NCI-H2196 (cell line): ENCODE results near the gene TMEM178B.
"Not testable (repeated sequence)": the region's sequence is repeated elsewhere in the genome, so short reads cannot be mapped to it uniquely, and the experiment has no call there.

ENCODE experiments used
- DNase-seq: peaks from one replicate; lab custom pipeline; 2025; ENCODE audit not compliant: unreplicated experiment; lab: John Stamatoyannopoulos, UW

The TMEM178B gene

DNA sequence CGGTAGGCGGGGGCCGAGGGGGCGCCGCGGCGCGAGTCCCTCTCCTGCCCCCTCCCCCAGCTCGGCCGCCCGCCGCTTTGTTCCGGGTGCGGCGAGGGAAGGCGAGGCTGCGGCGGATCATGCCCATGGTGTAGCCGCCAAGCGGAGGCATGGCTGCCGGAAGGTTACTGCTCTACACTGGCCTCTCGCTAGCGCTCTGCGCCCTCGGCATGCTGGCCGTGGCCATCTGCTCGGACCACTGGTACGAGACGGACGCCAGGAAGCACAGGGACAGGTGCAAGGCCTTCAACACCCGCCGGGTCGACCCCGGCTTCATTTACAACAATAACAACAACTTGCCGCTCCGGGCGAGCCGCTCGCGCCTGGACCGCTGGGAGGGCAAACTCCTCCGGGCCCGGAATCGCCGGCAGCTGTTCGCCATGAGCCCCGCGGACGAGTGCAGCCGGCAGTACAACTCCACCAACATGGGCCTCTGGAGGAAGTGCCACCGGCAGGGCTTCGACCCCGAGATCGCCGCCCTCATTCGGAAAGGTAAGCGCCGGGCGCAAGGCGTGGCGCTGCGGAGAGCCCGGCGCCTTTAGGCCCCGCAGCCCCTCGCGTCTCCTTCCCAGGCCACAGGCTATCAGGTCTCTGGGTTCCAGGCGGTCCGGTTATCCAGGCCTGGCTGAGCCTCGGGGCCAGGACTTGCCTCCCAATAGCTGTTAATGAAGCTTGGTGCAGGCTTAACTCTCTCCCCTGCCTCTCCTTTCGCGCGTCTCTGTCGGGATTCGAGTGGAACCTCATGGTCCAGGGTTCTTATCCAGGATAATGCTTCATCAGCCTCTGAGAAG lies 513 bp downstream of the TMEM178B start:
- peak; percentile 16 for DNase-seq

DNA sequence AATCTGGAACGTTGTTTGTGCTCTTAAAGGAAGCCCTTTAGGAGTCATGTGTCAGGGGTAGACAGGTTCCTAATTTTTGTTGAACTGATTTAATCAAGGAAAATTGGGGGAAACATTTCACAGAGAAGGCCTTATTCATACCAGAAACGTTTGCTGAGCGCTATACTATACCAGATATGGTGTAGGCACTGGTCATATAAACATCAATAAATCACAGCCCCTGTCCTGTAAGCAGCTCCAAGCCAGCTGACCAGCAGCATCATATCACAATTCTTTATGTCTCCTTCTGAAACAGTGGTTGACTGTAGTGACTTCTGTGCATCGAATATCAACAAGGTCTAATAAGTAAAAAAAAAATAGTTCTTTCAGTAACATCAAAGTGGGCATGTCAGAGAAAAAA lies 1.1 kb downstream of the TMEM178B start:
- DNase-seq, result no peak

DNA sequence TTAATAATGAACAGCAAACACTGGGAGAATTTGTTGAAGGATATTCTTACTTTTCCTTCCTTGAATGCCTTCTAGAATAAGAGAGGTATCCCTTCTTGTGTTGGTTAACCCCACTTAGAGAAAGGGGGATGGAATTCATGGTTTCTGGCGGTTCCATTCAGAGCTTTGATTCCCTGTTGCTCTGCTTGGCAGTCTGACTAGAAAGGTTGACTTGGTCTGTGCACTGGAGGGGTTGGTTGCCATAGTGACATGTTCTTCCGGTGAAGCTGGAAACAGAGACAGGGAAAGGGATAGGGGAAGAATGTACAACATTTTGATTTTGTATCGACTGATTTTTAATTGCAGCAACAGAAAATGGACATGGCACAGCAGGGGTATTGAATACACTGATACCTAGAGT lies 2.5 kb downstream of the TMEM178B start:
- peak; percentile 65 for DNase-seq

DNA sequence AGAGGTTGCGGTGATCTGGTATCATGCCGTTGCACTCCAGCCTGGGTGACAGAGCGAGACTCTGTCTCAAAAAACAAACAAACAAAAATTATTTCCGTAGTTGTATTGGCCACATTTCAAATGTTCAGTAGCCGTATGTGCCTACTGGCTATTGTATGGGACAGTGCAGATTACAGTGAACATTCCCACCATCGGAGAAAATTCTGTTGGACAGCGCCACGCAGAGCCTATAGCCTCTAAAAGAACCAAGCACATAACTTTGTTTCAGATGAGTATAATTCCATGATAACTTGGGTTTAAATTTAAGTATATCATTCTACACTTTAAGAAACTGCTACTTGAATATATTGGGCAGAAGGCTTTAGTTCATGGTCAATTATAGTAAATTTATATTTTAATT lies 5.4 kb downstream of the TMEM178B start:
- DNase-seq, result no peak

DNA sequence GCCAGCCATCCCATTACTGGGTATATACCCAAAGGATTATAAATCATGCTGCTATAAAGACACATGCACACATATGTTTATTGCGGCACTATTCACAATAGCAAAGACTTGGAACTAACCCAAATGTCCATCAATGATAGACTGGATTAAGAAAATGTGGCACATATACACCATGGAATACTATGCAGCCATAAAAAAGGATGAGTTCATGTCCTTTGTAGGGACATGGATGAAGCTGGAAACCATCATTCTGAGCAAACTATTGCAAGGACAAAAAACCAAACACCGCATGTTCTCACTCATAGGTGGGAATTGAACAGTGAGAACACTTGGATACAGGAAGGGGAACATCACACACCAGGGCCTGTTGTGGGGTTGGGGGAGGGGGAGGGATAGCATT lies 15.6 kb downstream of the TMEM178B start:
- DNase-seq, result not testable (repeated sequence)

DNA sequence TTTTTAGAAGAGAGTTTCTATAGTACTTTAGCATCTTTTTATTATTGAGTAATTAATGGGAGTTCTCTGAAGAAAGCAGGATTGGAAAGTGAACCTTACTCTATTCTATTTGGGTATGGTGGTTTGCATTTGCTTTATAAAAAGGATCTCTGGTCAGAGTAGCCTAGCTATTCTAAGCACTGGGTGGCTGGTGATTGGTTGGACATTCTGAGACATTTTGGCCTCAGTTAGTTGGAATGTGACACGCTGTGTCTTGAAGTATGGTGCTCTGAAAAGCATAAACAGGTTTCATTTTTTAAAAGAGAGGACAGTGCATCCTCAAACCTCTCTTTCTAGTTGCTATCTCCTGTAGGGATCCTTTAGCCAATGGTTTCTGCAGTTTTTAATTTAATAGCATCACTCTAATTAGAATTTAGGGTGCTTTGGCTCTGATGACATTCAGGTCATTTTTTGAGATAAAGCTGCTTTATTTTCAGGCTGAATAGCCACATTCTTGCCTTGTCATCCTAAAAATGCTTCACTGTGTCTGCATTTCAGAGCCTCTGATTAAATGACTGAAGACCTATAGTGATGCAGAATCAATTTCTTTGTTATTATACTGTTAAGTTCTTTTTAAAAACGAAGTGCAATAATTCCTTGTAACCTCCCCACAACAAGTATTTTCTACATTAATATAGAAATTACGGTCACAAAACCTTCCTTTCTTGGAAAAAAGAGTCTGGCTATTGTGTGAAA lies 20.6 kb downstream of the TMEM178B start:
- DNase-seq, result no peak

DNA sequence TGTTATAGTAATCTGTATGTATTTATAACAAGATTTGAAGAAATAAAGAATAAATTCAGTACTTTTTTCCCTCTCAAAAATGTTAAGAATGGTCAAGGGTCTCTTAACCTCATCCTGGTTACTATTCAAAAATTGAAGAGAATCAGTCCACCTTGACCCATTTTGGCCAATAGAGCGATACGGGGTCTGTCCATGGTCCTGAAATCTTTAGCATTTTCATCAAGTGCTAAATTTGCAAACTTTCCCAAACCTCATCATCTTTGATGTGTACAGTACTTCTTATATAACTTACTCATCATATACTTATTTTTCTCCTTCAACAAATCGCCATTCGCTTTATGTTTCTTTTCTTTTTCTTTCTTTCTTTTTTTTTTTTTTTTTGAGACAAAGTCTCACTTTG lies 23.6 kb downstream of the TMEM178B start:
- DNase-seq, result no peak

DNA sequence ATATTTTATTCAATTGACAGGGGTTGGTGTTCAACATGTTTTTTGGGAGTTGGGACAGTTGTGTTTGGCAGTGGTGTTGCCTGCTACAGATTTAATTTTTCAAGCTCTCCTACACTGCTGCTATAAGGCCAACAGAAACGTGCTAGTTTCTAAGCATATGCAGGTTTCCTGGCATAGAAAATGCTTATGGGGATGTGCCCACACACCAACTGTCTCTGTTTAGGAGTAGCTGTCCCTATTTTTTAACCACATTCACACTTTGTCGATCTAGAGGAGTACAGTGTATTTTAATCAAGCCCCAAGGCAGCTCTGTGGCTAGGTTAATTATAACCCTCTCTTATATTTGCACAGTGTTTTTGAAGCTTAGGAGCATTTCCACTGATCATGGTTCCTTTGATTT lies 28.6 kb downstream of the TMEM178B start:
- DNase-seq, result no peak

DNA sequence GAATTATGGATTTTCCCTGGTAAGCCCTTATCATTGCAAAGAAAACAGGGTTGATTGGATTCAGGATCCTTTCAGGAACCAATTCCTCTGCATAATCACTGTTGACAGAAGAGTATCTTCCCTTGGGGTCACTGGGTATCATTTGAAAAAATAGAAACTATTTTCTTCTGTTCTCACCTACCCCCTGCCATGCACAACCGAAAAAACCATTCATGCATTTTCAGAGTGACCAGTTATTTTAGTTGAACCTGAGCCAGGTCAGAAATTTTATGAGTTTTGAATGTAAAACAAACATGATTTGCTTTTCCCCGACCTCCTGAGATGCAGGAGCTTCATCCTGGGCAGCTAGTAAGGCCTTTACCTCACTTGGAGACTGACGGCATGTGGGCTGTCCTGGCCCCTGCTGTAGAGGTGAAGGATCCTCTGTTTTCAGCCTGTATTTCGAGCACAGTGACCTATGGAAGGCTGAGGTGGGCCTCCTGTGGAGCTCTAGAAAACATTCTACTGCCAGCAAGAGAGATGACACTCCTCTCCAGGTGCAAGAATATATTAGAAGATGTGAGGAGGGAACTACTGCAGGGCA lies 30.1 kb downstream of the TMEM178B start:
- DNase-seq, result no peak

DNA sequence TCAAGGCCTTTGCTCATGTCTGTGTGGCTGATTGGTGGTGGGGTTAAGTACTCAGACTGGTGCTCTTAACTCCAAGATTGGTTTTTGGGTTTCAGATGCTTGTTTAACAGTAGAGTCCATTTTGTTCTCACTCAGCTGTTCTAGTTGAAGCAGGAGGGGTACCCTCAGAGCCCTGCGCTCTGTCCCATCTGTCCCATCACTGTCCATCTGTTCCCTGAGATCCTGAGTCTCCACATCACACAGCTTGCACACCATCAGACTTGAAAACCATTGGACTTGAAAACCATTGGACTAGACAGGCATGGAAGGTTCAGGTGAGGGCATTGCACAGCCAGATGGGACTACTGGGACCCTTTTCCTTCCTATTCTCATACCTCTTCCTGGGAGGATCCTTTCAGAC lies 39.3 kb downstream of the TMEM178B start:
- DNase-seq, result no peak

DNA sequence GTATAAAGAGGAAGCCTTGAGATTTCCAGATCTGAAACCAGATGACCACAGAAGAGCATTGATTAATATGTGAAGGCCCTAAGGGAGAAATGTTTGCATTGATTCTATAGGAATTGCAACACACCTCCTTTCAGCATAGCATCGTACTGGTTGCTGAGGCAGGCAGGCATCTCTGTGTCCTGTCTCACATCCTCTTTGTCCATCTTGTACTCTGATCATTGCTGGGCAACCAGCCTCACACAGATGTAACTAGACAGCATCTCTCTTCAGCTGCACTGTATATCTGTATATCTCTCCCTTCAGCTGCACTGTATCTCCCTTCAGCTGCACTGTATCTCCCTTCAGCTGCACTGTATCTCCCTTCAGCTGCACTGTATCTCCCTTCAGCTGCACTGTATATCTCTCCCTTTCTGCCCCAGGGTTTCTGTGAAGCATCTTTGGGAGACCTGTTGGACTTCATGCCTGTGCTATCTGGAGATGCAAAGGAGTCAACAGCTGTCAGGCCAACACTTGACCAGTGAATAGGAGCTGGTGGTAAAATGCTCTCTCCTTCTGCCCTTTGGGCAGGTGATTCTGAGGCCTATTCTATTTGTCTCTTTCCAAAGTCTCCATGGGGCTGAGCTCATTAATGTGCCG lies 40.3 kb downstream of the TMEM178B start:
- DNase-seq, result peak; percentile 17

DNA sequence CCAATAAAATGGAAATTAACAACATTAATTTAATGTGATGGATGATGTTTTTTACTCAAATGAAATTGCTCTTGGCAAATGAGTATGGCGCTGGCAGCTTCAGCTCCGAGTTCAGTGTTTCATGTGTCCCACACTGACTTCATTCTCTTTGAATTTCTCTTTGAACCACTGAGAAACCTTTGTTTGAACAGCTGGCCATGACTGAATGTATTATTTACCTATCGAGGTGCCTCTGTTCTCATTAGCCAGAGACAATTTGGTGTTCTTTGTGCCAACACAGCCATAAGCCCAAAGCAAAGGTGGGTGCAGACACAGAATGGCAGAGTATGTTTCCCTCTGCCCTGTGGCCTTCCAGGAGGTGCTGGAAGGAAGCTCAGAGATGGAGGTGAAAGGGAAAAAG lies 42.1 kb downstream of the TMEM178B start:
- peak; percentile 90 for DNase-seq

DNA sequence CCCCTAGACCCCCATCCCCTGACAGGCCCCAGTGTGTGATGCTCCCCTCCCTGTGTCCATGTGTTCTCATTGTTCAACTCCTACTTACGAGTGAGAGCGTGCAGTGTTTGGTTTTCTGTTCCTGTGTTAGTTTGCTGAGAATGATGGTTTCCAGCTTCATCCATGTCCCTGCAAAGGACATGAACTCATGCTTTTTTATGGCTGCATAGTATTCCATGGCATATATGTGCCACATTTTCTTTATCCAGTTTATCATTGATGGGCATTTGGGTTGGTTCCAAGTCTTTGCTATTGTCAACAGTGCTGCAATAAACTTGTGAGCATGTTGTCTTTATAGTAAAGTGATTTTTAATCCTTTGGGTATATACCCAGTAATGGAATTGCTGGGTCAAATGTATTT lies 42.8 kb downstream of the TMEM178B start:
- not testable (repeated sequence) for DNase-seq

DNA sequence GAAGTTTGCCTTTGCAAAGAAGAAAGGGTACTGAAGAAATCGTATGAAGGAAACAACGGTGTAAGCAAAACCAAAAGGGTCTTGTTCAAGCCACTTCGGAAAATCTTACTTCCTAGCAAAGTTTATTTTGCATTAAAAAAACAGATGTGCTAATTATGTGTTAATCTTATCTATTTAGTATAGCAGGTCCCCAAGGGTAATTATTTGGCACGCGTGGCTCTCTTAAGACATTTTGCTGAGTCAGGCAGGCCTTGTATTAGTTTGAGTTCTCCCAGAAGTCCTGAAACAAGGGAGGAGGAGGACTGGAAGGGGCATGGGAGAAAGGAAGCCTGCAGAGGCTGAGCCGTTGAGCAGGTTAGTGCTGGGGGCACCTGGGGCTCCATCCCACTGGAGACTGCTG lies 44.9 kb downstream of the TMEM178B start:
- DNase-seq, result no peak

DNA sequence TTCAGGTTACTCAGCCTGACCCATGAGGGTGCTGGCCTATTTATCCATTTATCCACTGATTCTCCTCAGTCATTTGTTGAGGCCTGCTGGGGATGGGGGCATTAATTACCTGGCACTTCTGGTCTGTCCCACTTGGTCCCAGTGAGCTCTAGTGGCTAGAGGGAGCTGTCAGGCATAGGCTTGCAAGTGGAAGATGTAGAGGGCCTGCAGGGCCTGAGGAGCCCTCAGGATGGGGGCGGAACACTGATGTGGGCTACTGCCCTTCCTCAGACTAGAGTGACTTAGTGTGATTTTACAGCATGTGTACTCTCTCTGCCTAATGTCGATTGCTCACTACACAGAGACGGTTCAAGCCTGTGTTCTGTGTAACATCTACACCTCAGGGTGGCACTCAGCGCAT lies 45.3 kb downstream of the TMEM178B start:
- no peak for DNase-seq

DNA sequence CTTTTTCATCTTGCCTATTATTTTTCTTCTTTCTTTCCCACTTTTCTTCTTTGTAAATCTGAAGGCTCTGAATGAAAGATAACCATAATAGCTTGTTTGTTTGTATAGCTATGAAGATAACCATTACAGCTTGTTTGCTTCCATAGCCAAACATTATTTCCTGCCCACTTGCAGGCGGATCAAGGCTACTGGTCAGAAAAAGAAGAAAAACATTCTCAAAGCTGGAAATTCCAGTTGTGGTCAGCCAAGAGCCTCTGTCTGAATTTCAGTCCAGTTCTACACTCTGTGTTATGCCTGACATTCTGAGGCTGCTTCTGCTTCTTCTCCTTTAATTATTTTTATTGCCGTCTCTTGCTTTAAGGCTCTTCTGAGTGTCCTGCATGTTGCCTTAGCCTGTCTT lies 48.9 kb downstream of the TMEM178B start:
- peak; percentile 34 for DNase-seq

DNA sequence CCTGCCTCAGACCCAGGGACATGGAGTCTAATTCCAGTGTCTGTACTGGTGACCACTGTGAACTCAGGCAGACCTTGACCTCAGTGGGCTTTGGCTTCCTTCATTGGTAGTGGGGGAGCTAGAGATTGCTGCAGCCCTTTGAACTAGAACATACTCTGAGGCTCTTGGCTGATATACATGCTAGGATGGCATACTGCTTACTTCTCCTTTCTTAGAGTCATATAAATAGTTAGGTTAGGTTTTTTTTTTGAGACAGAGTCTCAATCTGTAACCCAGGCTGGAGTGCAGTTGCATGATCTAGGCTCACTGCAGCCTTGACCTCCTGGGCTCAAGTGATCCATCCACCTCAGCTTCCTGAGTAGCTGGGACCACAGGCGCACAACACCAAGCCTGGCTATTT lies 49.7 kb downstream of the TMEM178B start:
- no peak for DNase-seq

DNA sequence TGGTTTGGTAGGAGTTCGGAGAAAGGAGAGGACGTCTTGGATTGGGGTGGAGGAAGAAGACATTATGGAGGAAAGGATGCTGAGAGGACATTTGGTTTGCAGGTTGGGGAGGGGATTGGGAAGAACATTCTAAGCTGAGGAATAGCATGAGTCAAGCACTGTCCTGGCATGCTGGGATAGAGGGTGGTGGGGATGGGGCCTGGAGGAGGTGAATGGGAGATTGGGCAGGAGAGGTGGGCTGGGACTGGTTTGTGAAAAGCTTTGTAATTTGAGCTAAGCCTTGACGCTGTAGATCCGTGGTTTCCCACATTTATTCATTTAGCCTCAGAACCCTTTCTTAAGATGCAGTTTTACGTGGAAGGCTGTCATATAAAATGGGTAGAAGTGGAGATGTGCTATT lies 52.2 kb downstream of the TMEM178B start:
- no peak for DNase-seq

DNA sequence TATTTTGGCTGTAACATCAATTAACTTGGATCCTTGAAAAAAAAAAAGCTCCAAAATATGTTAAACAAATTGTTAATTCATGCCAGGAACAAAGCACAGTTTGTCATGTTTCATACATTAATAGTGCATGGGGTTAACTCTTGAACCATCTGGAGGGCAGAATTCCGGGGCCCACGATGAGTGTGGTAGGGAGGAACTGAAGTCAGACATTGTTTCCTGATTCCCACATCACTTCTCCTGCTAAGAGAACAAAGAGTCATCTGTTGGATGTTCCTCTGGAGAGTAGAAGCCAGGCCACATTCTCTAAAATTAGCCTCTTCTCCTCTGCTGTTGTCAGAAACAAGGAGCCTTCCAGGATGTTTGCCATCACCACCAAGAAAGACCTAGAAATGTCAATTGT lies 54.6 kb downstream of the TMEM178B start:
- no peak for DNase-seq

DNA sequence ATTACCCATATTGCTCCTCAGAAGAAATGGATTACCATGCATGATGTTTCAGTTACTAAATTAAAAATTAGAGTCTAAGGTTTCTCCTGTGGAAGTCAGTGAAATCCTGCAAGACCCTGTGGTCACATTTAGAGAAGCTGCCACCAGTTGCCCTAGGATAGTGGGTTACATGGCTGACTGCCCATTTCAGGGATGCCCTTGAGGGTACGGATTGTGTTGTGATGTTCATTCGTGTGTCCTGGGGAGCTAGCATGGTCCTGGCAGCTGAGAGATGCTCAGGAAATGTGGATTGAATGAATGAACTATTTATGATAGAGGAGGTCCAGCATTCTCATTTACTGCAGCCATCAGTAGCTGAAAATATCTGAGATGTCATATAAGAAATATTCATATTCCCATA lies 55.1 kb downstream of the TMEM178B start:
- DNase-seq, result no peak

DNA sequence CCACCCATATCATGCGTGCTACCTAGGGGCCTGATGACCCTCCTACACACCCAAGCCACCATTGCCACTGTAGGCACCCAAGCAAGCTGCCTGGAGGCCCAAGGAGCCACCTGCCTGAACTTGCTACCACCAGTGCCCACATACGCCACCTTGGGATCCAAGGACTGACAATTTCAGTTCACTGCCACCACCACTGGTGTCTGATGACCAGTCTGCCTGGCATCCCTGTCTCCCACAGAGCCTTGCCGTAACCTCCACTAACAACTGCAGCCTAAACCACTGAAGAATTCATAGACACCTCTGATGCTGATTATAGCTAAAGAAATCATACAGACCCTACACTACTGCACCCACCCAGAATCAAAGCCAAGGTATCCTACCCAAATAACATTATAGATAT lies 58.8 kb downstream of the TMEM178B start:
- DNase-seq, result no peak

DNA sequence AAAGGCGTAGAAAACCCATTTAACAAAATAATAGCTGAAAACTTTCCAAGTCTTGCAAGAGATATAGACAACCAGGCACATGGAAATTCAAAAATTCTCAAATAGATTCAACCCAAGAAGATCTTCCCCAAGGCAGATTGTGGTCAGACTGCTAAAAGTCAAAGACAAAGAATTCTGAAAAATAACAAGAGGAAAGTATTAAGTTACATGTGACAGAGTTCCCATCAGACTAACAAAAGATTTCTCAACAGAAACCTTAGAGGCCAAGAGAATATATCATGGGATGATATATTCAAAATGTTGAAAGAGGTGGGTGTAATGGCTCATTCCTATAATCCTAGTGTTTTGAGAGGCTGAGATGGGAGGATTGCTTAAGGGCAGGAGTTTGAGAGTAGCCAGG lies 59.8 kb downstream of the TMEM178B start:
- DNase-seq, result no peak
